Measurements from ENCODE around the gene NKTR. TPM values are rescaled to one million over a fixed set of nuclear protein-coding genes. Genes with fewer than 3 reads are reported as not detected.
A peak's percentile ranks its signal among the peaks of the same experiment; 100 is the strongest.

The NKTR gene
- total RNA-seq, 1 donor from 2014 or later, result 42.3 TPM

DNA sequence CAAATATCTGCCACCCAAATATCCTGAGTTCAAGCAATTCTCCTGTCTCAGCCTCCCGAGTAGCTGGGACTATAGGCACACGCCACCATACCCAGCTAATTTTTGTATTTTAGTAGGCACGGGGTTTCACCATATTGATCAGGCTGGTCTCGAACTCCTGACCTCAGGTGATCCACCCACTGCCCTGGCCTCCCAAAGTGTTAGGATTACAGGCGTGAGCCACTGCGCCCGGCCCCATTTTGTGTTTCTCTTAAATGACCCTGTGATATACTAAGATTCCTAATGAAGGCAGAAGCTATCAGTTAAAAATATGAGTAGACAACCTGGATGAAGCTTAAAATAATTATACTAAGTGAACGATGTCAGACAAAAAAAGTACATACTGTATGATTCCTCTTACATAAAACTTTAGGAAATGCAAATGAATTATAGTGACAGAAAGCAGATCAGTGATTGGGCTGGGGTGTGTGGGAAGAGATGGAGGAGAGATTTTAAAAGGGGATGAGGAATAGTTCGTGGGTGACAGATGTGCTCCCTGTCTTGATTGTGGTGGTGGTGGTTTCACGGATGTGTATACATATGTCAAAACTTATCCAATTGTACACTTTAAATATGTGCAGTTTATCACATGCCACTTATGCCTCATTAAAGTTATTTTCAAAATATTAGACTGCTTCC lies 81.0 kb downstream of the NKTR start:
- DNase-seq (ENCODE audit: low read depth, low spot score), result no peak

DNA sequence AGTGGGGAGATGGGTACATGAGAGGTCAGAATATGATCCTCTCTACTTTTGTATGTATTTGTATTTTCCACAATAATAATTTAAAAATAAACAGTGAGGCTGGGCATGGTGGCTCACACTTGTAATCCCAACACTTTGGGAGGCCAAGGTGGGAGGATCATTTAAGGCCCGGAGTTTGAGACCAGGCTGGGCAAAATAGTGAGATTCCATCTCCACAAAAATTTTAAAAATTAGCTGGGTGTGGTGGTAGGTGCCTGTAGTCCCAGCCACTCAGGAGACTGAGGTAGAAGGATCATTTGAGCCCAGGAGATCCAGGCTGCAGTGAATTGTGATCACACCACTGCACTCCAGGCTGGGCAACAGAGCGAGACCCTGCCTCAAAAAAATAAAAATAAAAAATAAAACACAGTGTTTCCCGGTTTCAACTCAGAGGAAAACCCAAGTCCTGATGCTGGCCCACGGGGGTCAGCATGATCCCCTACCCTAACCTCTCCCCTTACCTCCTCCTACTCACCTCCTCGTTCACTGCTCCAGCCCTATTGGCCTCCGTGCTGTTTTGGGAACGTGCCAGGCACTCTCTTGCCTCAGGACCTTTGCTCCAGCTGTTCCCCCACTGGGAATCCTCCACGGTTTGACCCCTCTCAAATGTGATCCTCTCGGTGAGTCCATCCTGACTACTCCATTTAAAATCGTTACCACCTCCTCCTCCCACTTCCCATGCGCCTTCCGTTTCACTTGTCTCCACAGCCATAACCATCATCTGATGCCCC lies 82.0 kb downstream of the NKTR start:
- no peak for DNase-seq (ENCODE audit: low read depth, low spot score)

DNA sequence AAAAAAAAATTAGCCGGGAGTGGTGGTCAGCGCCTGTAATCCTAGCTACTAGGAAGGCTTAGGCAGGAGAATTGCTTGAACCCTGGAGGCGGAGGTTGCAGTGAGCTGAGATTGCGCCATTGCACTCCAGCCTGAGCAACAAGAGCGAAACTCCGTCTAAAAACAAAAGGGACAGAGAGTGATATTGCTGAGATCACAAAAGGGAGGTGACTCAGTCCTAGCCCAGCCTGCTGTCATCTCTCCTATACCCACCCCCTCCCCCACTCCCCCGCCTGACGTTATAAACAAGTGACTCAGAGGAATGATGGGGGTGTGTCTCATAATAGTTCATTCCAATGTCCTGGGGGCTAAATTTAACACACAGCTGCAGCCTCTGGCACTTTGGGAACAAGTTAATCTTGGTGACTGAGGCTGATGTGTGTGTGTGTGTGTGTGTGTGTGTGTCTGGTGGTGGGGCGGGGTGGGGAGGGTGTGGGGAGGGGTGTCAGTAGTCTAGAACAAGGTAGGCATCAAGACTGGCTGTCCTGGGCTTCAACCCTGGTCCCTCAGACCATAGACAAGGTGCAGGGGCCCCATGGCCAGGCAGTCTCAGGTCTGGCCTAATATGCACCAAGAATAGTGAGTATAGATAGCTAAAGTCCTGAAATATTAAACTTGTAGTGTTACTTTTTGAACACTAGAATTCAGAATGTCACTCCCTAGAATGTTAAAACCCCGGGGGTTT lies 83.6 kb downstream of the NKTR start:
- DNase-seq (ENCODE audit: low read depth, low spot score), result peak; percentile 32

DNA sequence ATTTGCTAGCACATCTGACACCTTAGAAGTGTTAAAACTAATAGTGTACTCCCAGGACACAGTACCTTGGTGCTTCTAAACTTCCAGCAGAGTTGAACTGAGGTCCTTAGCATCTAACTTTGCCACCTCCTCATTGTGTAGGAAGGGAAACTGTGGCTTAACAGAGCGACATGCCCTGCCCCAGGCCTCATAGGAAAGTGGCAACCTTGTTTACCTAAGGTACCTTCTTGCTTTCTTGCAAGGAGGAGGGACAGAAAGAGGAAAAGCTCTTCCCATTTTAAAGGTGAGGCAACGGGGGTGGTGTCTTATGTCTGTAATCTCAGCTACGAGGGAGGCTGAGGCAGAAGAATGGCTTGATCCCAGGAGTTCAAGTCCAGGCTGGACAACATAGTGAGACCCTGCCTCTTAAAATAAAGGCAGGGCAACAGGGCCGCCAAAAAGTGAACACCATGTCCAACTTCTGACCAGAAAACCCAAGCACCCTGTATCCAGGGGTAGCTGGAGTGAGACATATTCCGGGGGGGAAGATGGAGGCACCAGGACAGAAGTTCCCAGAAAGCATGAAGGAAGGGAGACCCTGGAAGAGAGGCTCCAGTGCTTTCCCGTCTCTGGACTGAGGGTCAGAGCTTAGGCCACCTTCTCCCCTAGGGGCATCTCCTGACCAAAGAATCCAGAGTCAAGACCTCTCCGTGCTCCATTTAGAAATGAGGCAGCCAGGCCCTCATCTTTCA lies 84.3 kb downstream of the NKTR start:
- DNase-seq (ENCODE audit: low read depth, low spot score), result no peak

DNA sequence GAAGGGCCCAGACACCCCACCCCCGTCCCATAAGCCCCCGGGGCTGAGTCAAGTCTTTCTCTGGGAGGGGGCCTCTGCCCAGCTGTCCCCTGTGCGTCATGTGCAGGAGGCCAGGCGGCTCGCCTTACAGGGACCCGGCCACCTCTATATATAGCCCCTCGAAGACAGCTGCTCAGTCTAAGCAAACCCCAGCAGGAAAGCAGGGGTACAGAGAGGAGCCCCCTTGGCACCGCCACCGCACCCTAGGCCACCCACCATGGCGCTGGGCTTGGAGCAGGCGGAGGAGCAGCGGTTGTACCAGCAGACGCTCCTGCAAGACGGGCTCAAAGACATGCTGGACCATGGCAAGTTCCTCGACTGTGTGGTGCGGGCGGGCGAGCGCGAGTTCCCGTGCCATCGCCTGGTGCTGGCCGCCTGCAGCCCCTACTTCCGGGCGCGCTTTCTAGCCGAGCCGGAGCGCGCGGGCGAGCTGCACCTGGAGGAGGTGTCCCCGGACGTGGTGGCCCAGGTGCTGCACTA lies 84.9 kb downstream of the NKTR start, which contains the start of gene KLHL40:
KLHL40 (plus strand) TSS at position 175 of the 519 bp plus-strand sequence; CDS start at position 257, 82 bp downstream.
- DNase-seq (ENCODE audit: low read depth, low spot score), result no peak

DNA sequence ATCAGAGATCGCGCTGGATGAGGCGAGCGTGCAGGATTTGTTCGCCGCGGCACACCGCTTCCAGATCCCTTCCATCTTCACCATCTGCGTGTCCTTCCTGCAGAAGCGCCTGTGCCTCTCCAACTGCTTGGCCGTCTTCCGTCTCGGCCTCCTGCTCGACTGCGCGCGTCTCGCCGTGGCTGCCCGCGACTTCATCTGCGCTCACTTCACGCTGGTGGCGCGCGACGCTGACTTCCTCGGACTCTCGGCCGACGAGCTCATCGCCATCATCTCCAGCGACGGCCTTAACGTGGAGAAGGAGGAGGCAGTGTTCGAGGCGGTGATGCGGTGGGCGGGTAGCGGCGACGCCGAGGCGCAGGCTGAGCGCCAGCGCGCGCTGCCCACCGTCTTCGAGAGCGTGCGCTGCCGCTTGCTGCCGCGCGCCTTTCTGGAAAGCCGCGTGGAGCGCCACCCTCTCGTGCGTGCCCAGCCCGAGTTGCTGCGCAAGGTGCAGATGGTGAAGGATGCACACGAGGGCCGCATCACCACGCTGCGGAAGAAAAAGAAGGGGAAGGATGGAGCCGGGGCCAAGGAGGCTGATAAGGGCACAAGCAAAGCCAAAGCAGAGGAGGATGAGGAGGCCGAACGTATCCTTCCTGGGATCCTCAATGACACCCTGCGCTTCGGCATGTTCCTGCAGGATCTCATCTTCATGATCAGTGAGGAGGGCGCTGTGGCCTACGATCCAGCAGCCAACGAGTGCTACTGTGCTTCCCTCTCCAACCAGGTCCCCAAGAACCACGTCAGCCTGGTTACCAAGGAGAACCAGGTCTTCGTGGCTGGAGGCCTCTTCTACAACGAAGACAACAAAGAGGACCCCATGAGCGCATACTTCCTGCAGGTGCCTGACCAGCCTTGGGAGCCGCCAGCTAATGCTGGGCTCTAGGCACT lies 85.7 kb downstream of the NKTR start:
- no peak for DNase-seq (ENCODE audit: low read depth, low spot score)

DNA sequence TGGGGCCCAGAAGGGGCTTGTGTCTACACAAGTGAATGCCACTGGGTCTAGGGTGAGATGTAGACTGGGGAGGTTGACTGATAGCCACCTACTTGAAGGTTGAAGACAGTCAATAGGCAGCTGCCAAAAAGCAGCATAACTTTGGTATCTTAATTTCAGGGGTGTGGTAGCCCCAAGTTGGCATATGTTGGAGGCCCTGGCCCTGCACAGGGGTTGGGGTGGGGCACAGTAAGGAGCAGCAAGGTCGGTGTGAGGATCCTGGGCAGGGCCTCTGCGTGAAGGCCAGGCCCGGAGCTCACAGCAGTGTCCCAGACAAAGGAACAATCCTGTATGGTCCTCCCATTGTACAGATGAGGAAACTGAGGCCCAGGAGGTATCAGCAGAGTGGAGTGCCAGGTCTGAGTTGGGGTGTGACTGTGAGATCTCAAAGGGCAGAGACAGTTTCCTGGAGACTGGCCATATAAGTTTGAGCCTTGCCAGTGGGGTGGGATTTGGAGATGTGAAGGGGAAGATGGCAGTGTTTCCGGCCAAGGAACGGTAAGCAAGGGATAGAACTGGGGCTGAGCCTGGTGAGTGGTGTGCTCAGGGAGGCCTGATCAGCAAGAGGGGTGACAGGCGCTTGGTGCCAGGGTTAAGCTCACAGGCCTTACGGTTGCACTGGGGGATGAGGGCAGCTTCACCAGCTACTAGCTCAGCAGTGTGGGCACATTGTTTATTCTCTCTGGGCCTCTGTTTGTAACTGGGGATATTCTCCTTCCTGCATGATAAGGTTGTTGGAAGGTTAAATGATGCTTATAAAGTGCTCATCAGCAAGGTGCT lies 86.6 kb downstream of the NKTR start:
- DNase-seq (ENCODE audit: low read depth, low spot score), result no peak

DNA sequence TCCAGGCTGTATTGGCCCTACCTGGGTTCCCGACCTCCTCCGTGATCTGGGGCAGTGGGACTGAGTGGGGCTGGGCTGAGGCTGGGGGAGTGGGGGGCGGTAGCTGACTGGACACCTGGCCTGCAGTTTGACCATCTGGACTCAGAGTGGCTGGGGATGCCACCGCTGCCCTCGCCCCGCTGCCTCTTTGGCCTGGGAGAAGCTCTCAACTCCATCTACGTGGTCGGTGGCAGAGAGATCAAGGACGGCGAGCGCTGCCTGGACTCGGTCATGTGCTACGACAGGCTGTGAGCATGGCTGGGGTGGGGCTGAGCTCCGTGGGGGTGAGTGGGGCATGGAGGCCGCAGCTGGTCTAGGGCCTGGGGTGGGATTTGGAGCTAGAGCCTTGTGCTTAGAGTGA lies 87.5 kb downstream of the NKTR start:
- no peak for DNase-seq (ENCODE audit: low read depth, low spot score)

DNA sequence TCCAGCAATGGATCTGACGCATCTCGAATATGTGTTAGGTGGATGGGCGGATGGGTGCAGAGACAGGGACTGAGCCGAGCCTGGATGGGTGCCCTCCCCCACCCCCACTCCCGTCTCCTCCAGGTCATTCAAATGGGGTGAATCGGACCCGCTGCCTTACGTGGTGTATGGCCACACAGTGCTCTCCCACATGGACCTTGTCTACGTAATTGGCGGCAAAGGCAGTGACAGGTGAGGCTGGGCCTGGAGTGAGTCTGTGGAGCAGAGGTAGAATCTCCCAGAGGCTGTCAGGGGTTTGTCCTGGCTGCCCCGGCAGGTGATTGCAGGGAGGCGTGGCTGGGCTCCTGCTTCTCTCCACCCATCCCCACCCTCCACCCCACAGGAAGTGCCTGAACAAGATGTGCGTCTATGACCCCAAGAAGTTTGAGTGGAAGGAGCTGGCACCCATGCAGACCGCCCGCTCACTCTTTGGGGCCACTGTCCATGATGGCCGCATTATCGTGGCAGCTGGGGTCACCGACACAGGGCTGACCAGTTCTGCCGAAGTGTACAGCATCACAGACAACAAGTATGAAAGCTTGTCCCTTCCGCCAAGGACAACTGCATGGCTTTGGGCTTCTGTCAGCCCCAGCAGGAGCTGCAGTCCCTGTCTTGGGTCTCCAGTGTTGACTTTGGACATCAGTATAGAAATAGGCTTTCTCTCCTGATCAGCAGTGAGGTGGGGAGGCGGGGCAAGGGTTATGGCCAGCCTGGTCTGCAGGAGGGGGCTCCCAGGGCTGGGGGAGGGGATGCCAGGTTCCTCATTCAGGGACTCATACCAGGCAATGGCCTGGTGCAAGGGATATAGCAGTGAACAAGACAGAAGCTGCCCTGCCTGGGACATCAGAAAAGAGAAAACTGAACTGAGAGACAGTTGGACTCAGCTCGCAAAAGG lies 88.3 kb downstream of the NKTR start:
- DNase-seq (ENCODE audit: low read depth, low spot score), result no peak

DNA sequence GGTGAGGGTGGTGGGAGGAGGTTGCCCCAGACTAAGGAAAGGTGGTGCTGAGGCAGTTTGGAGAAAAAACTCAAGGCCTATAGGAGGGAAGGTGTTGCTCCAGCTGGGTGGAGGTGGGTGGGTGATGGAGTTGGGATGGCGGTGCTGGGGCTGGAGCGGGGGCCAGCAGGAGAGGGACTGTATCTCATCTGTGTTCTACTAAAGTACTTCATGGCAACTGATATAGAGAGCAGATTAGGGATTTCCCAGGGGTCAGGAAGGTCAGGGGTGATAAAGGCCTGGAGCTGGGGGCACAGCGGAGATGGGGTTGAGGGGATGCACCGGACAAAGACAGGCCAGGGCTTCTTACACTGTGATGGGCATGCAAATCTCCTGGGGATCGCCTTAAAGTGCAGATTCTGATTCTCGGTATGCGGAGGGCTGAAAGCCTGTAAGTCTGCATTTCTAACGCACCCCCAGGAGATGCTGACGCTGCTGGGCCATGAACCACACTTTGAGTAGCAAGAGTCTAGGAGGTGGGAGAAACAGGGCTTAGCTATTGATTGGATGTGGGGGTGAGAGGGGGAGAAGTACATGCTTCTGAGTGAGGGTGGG lies 89.0 kb downstream of the NKTR start:
- DNase-seq (ENCODE audit: low read depth, low spot score), result no peak

DNA sequence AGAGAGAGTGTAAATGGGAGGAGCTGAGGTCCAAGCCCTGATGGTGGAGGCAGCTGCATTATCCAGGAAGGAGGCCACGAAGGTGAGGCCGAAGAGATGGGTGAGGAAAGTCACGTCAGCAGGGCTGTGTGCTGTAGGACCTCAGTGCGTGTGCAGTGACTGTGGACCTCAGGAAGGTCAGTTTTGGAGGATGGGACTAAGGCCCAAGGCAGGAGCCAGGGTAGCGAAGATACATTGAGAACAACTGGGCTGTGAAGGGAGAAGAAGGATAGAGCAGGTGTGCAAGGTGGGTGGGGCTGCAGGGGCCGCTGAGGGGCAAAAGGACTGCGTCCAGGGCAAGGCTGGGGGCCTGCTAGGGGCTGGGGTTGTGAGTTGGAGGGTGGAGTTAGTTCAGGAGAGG lies 89.7 kb downstream of the NKTR start:
- no peak for DNase-seq (ENCODE audit: low read depth, low spot score)

DNA sequence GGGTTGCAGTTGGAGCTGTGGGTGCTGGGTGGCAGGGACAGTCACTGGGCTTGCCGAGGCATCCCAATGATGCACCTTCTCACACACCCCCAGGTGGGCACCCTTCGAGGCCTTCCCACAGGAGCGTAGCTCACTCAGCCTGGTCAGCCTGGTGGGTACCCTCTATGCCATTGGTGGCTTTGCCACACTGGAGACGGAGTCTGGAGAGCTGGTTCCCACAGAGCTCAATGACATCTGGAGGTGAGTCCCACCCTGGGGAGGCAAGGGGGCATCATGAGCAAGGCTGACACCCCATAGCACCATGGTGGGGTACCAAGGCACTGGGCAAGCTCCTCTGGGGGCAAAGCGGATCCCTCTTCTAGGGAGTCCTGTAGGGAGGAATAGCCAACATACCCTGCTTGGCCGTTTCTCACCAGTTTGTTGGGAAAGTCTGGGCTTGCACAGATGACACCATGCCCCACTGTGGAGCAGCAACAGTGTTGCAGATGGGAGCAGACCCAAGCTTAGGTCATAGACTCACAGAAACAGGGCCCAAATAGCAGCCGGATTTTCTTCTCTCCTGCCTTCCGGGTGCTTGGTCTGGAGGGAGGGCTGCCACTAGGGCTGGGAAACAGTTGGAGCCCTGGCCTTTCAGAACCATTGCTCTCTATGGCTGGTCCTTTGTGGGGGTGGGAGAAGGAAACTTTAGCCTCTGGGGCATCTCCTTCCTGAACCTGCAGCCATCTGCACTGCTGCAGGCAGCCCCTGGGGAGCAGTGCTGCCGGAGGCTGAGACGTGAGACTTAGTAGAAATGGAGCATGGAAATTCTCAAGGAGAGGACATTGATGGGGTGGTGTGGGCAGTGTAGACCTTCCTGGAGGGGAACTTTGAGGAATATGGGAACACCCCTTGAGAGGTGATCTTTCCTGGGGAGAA lies 90.5 kb downstream of the NKTR start:
- DNase-seq (ENCODE audit: low read depth, low spot score), result no peak

DNA sequence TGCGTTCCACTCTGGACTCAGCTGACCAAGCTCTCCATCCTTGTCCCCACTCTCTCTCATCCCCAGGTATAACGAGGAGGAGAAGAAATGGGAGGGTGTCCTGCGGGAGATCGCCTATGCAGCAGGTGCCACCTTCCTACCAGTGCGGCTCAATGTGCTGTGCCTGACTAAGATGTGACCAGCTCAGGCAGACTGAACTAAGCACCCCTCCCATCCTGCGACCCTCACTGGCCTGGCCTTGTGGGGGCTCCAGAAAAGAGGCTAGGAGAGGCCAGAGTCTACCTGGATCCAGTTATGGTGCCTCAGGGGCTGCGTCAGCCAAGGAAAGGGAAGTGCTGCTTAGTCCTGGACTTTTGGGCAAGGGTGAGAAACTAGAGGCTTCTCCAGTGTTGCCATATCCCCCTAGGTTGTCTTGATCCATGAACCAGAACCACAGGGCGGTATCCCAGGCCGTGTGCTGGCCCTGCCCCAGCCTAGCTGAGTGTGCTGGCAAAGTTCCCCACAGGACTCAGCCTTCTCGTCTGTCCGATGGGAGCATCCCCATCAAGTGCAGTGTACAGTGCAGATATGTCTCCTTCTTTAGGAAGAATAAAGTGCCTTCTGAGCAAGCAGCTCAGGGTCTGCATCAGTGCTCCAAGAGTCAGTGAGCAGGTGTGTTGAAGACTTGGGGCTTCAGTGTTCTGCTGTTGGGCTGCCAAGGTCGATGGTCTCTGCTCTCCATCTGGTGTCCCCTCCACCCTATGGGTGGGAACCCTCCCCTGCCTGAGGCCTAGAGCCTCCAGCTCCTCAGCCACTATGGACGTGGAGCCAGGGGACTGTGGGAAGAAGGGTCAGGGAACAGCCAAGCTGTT lies 91.6 kb downstream of the NKTR start:
- no peak for DNase-seq (ENCODE audit: low read depth, low spot score)

DNA sequence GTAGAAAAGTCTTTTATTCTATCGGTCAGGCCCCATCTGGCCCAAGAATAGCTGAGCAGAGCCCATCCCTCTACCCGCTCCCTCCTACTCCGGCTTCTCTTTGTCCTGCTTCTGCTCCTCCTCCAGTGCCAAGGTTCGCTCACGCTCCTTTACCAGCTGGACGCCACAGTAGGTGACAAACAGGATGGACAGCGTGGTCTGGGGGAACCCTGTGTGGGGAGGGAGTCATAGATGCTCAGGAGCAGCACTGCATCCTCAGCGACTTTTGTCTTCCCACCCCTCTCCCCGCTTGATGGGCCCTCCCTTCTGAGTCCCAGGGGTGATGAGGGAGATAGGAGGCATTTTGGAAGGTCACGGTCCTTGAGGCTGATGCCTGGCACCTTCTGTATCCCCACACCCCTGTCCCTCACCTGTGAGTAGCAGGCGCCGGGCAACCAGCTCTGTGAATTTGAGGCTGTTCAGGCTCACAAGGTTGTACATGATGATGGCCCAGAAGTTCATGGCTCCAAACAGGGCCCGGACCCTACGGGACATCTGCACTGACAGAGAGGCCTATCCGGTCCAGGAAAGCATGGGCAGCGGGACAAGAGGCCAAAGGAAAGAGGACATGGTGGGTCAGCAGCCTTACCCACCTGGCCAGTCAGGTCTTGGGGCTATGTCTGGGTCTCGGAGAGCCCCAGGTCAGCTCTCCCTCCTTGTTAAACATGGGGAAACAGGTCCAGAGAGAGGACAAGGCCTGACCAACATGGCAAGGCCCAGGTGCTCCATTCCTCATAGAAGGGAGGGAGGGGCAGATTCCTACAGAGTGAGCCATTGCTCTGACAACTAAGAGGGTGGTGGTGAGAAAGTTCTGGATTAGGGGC lies 92.4 kb downstream of the NKTR start:
- DNase-seq (ENCODE audit: low read depth, low spot score), result no peak

DNA sequence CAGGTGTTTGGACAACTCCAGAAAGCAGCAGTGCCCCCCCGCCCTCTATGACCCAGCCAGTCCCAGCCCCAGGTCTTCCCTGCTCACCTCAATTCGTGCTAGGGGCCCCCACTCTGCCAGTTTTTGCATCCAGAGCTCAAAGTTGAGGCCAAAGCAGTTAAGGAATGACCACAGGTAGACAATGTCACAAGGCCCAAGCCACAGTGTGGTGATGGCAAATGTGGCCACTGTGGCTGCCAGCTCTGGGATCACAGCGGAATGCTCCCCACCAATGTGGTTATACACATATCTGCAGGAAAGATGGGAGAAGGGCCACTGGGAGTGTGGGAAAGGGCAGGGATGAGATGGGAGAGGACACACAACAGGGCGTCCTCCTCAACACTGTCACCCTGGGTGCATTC lies 93.0 kb downstream of the NKTR start:
- DNase-seq (ENCODE audit: low read depth, low spot score), result no peak
